Right ventricle myocardium superior (tissue), 1 donor: ENCODE data around the gene KLHL6. TPM values are rescaled to one million over a fixed set of nuclear protein-coding genes. Genes with fewer than 3 reads are reported as not detected.
"Not testable (repeated sequence)": the region's sequence is repeated elsewhere in the genome, so short reads cannot be mapped to it uniquely, and the experiment has no call there.

Experiments used
- ATAC-seq: fragments of 200-7000 bp; cut with Tn5 transposase; one replicate; pipeline ENCODE4 v1.9.1; 2020; ENCODE audit warnings: mild to moderate bottlenecking; ENCODE audit not compliant: poor library complexity
- DNase-seq: peaks from one replicate; pipeline ENCODE4 v3.0.0-alpha.2; 2020
- intact Hi-C: fragments of 100-400 bp; cut with DNase I; formaldehyde crosslinking; loops from one replicate; pipeline ENCODE4 v1.11.2; 2022
- total RNA-seq: library from RNA; stranded (reverse); fragmentation: NEBNext Ultra II Directional; extraction: Animal tissue kit (Norgen Biotek cat#: 25700); gene quantifications from one replicate; pipeline ENCODE4 v1.2.1, GENCODE V29; 2021
- donor health status: DM: no; HTN: yes; CAD: no; lungs with severe emphysema.

Gene KLHL6
- total RNA-seq, 1 donor from 2014 or later: 0.65 TPM

DNA sequence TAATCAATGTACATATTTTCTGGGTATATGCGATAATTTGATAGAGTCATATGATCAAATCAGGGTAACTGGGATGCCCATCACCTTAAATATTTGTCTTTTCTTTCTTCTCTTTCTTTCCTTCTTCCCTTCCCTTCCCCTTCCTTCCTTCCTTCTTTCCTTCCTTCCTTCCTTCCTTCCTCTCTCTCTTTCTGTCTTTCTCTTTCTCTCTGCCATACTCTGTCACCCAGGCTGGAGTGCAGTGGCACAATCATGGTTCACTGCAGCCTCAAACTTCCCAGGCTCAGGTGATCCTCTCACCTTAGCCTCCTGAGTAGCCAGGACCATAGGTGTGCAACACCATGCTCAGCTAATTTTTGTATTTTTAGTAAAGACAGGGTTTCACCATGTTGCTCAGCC, 79.7 kb downstream of the KLHL6 start:
- ATAC-seq, DNase-seq, intact Hi-C loops: not testable (repeated sequence)

DNA sequence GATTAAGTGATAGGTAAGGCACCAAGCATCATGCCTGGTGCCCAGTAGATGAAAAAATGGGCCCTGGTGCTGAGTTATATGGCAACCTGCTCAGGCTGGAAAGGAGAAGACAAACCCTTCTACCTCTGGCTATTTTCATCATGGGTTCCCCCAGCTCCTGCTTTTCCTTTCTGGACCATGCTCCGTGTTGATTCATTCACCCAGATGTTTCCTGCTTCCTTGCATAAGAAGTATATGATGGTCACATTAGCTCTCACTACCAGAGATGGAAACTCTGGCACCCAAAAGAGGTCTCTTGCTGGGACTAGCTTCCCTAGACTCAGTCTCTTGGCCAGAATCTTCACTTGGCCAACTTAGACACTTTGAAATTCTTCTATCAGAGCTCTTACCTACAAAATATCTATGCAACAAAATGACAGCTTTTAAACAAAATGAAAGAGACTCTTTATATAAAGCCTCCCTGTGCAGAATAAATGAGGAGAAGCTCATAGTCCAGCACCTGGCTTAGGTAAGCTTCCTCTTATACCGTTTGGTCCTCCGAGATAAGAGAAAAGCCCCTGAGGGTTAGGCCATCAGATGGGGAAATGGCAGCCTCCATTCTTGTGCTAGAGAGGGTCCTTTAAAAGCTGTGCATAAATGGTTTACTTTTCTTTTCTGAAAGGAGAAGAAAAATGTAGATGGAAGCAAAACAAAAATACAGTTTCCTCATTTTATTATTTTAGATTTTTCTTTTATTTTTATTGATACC, 80.3 kb downstream of the KLHL6 start:
- DNase-seq (no peak), ATAC-seq (no peak)
- intact Hi-C loops: no loop called here

DNA sequence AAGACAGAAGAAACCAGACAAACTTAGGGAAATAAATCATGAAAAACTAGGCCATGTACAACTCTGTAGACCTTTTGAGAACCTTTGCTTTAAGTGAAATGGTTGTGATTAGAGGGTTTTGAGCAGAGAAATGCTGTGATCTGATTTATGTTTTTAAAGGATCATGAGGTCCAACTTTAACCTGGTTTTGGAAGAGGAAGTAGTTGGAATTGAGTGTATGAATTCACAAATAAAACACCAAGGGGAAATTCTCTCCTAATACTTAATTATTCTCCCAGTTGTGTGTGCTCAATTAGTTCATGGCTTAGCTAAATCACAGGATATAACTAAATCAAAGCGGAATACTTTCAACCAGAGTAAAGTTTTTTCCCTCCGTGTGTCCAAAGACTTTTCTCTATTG, 81.5 kb downstream of the KLHL6 start:
- DNase-seq: no peak
- intact Hi-C loops: no loop called here
- ATAC-seq: no peak

DNA sequence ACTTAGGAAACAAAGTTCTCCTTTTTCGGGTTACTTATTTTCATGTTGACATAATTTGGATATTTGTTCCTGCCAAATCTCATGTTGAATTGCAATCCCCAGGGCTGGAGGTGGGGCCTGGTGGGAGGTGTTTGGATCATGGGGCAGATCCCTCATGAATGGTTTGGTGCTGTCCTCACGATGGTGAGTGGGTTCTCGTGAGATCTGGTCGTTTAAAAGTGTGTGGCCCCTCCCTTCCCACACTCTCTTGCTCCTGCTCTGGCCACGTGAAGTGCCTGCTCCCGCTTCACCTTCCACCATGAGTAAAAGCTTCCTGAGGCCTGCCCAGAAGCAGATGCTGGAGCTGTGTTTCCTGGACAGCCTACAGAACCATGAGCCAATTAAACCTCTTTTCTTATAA, 83.4 kb downstream of the KLHL6 start:
- intact Hi-C loops: no loop called here
- no peak for ATAC-seq
- DNase-seq: no peak

DNA sequence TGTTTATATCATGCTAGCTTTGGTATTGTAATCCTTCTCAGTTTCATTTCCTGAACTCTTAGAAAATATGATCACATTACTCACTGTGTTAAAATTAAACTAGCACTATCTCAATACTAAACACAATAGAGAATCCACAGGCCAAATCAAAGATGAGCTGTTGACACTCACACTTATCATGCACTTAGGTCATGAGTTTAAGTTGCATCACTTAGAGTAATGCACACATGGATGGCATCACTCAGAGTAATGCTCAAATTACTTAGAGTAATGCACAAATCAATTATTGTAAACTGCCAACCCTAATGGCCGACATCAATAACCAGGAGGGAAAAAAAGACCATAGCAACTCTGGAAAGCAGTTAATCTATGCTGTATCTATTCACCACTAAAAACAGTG, 87.1 kb downstream of the KLHL6 start:
- intact Hi-C loops: loop anchor here (2.0 kb wide), 1 partner anchor 298 kb away; no protein-coding TSS in a partner anchor
- ATAC-seq (no peak), DNase-seq (no peak)

DNA sequence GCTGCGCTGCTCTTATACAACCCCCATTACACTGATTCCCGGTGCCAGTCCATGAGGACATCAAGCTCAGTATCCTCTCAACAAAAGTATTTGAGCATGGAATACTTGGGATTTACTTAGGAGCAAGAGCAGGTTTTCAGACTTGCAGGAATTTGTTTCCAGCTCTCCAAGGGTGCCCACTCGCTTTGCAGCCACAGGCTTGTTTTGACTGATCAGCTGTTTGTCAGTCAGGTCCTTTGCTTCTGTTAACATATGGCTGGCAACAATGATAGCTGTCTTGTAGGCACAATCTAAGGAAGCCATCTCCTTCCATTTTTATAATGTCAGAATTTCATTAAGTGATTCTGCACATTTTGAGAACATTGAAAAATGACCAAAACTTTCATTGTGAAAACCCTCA, 88.9 kb downstream of the KLHL6 start:
- DNase-seq (no peak), ATAC-seq (no peak)
- intact Hi-C loops: no loop called here

DNA sequence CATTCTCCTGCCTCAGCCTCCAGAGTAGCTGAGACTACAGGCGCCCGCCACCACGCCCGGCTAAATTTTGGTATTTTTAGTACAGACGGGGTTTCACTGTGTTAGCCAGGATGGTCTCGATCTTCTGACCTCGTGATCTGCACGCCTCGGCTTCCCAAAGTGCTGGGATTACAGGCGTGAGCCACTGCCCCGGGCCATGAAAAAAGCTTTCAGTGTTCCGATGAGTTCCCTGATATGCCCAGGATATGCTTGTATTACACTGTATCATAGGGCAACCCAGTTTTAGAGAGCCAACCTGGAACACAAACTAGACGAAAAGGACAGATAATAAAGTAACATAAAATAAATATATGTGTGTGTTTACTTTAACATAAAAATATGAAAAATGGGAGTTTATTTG, 89.8 kb downstream of the KLHL6 start:
- ATAC-seq, DNase-seq, intact Hi-C loops: not testable (repeated sequence)

DNA sequence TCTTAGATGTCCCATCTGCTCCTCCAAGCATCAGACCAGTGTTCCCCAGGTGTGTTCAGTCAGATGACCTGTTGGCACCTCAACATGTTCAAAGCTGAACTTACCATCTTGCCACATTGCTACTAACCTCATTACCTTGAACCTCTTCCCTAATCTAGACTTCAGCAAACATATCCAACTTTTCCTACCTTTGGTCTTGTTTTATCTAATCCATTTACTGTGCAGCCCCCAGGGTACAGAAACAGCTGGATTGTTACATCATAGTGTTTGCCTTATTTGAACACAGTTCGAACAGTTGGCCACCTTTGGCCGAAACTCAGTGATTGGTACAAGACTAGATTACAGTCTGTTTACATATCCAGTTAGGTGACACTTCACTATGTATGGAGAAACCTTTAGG, 91.0 kb downstream of the KLHL6 start:
- intact Hi-C loops: no loop called here
- ATAC-seq (no peak), DNase-seq (no peak)

DNA sequence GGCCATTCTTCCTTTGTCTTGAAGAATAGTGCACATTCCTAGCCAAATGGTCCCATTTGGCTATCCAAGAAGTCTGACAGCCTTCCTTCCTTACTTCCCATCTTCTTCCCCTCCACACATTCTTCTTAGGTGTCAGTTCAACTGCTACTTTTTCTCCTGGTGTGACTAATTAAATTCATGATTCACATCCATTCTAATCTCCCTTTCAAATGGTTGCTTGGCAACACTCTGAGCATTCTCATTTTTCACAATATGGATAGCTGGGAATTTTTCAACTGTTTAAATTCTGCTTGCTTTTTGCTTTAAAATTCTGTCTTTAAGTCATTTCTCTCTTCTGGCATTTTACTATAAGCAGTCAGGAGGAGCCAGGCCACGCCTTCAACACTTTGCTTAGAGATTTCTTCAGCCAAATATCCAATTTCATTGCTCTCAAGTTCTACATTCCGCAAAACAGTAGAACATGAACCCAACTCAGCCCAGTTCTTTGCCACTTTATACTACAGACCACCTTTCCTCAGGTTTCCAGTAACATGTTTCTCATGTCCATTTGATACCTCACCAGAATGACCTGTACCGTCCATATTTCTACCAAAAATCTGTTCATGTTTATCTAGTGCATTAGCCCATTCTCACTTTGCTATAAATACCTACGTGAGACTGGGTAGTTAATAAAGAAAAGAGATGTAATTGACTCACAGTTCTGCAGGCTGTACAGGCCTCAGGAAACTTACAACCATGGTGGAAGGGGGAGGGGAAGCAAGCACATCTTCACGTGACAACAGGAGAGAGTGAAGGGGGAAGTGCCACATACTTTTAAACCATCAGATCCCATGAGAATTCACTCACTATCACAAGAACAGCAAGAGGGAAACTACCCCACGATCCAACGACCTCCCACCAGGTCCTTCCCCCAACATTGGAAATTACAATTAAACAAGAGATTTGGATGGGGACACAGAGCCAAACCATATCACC, 95.1 kb downstream of the KLHL6 start:
- DNase-seq (no peak), ATAC-seq (no peak)
- intact Hi-C loops: no loop called here

DNA sequence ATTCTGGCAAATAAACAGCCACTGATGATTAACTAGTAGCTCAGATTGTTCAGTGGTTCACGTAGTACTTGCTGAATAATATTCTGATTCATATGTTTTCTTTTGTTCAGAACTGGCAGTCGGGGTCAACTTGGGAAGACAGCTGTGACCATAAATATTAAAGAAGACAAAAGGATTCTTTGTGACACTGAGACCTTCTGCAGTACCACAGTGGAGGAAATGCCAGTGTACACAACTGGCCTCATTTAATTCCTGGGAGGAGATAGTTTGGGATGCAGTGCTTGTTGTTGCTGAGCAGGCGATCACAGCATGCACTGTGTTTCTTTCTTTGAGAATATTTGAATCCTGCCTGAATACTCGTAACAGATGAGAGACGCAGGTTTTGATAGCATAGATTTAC, 100.4 kb downstream of the KLHL6 start:
- intact Hi-C loops: no loop called here
- no peak for DNase-seq
- ATAC-seq: no peak

DNA sequence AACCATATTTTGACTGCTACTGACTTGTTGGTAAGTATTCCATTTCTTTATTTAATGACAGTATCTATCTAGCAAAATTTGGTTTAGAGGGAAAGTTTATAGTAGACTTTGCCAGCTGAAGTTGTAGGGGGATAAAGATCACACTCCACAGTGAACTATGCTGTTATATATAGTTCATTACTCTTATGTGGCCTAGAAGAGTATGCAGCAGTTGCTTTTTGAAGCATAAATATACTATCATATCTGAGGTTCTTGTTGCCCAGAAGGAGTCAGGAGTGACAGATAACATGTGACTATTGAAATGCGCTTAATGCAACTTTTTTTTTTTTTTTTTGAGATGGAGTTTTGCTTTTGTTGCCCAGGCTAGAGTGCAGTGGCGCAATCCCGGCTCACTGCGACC, 101.4 kb downstream of the KLHL6 start:
- no peak for DNase-seq
- ATAC-seq: no peak
- intact Hi-C loops: no loop called here

DNA sequence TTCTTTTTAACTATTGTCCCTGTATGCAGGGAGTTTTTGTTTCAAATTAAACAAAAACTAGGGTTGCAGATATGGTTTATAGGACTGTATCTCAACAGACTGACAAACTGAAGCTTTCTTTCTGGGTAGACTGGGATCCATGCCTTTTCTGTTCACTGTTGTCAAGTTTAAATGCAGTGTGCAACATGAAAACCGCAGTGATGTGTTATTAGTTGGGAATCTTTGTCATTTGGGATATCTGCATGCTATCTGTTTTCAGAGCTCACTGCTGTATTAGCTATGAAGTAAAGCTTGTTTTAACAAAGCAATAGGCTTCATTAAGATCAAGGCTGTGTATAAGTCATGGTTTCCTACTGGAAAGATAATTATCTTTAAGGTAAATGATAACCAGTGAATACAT, 105.7 kb downstream of the KLHL6 start:
- no peak for DNase-seq
- no peak for ATAC-seq
- intact Hi-C loops: no loop called here

DNA sequence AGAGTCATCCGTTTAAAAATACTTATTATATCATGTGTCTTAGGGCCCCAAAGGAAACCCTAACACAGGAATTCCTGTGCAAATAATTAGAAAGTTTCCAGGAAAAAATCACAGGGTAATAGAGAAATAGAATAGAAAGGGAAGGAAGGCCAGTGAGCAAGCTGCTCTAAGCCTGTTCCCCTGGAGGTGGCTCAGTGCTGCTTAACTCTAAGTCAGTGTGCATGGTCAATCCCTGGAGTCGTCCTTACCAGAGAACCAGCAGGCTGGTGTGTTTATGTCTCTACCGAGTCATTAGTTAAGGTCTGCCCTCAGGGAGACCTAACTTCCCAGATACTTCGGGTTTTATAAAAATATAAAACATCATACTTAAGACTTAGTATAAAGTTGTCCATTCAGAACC, 106.1 kb downstream of the KLHL6 start:
- ATAC-seq (peak; percentile 28), DNase-seq (no peak)

DNA sequence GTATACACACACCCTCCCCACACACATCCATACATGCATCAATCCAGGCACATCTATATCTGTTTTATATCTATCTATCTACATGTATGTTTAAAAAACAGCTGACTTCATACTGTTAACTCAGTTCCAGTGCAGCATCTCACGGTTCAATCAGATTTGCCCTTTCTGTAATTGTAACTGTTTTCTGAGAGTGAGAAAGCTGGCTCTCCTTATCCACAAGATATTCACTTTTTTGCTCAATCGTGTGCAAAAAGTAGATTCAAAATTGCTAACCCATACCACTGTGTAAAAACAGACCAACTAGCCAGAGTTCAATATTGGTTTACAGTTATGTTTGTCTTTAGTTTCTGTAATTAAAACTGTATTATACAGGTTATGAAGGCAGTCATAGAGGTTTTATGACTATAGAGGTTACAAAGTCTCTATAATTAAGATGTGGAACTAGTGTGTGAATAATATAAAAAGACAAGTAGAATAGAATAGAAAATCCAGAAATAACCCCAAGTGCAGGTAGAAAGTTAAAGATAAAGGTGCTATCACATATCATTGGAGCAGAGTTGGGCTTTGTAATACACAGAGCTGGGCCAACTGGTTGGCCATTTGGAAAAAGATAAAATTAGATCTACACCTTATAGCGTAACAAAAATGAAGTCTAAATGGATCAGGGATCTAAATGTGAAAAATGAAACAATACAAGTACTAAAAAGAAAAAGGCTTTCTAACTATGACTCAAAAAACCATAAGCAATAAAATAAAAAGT, 107.0 kb downstream of the KLHL6 start:
- intact Hi-C loops: no loop called here
- no peak for ATAC-seq
- no peak for DNase-seq

More for the DNA sequence above, 106.1 kb downstream of the KLHL6 start:
- intact Hi-C loops: no loop called here

DNA sequence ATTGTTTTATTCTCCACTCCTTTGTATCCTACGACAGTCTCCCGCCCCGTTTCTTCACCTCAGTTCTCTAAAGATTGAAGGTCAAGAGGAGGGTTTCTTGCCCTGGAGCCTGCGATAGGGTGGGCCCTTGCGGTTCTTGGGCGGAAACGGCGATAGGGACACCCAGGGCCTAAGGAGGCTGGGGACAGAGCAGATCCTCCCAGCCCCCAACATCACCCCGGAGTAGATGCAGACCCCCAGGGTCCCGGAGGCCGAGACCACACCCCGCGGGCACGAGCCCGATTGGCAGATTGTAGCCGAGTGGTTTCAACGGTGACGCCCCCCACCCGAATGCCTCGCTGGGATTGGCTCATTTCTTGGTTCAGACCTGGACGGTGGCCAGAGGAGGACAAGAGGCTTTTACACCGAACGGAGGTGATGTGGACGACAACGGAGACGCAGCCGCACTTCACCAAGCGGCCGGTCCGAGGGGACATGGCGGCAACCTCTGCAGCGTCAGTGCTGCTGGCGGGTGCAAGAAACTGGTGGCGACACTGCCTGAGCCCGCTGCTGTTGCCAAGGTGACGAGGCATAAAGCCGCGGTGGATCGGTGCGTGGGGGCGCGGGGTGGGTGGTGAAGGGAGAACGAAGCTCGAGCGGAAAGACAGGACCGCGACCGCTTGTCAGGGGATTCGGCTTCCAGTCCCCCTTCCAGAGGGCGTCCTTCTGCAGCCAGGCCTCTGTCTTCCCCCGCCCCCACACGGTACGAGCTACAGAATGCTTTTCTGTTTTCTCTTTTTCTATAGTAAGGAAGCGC, 108.1 kb downstream of the KLHL6 start:
- peak; percentile 89 for ATAC-seq
- peak; percentile 92 for DNase-seq
- intact Hi-C loops: no loop called here

DNA sequence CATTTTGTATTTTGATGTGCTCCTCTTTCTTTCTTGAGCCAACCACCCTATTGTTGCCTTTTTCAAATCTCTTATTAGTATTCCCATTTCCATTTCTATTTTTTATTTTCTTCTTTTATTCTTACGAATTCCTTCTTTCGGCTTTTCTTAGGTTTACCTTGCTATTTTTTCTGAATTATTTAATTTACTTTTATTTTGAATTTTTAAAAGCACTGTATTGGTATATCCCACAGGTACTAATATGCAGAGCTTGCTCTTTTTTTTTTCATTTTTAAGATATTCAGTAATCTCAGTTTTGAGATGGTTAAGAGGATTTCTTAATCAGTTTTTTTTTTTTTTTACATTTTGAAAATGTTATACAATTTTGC, 108.7 kb downstream of the KLHL6 start:
- DNase-seq: no peak
- intact Hi-C loops: no loop called here
- ATAC-seq: no peak

DNA sequence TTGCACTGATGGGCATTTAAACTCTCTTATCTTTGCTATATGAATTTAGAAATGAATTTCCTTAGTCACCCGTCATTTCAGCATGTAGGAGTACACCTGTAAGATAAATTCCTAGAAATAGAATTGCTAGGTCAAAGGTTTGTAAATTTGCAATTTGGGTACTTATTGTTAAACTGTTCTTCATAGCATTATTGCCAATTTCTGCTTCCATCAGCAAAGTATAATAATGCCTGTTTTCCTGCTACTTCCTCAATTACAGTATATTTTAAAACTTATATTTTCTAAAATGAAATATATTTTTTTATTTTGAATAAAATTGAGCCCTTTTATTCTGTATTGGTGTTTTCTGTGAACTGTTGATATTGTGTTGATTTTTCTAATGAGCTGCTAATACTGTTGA, 110.8 kb downstream of the KLHL6 start:
- ATAC-seq: no peak
- intact Hi-C loops: no loop called here
- no peak for DNase-seq
